Measurements from ENCODE around the gene CRAT.

DNA sequence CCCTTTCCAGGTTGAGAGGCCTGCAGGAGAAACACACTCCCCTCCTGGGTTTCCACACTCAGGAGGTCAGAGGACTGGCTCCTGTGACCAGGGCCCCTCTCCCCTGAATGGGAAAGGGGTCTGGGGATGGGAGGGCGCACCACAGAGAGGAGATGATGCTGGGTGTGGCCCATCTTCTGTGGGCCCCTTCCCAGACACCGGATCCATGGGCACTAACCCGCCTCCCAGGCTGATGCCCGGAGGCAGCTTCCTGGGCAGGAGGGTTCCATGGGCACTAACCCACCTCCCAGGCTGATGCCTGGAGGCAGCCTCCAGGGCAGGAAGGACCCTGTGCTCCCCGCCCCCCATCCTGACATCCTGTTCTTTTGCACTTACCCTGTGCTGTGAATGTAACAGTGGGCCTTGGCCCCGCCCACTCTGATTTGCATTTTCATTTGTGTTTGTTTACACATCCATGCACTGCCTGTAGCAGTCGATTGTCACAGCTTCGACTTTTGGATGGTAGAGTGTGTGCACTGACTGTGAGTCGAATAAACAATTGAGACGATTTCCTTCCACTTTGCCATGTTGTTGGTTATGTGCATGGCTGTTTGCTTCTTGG is 39.0 kb downstream of the CRAT start:
- TF ChIP-seq EZH2 (IDR thresholded peaks at IDR 0.05) (no peak), EZH2phosphoT487 (IDR thresholded peaks at IDR 0.05) (no peak)
- TF ChIP-seq, protein P1, sequence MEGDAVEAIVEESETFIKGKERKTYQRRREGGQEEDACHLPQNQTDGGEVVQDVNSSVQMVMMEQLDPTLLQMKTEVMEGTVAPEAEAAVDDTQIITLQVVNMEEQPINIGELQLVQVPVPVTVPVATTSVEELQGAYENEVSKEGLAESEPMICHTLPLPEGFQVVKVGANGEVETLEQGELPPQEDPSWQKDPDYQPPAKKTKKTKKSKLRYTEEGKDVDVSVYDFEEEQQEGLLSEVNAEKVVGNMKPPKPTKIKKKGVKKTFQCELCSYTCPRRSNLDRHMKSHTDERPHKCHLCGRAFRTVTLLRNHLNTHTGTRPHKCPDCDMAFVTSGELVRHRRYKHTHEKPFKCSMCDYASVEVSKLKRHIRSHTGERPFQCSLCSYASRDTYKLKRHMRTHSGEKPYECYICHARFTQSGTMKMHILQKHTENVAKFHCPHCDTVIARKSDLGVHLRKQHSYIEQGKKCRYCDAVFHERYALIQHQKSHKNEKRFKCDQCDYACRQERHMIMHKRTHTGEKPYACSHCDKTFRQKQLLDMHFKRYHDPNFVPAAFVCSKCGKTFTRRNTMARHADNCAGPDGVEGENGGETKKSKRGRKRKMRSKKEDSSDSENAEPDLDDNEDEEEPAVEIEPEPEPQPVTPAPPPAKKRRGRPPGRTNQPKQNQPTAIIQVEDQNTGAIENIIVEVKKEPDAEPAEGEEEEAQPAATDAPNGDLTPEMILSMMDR (IDR thresholded peaks at IDR 0.05): no peak

Measured in neural progenitor cell (in vitro differentiated cells).